HepG2 (cell line): ENCODE data around the gene TFF1.

Source experiments
- CBX1 ChIP-seq: IDR thresholded peaks from one replicate; pipeline ENCODE4 v1.6.1; 2016; ENCODE audit warnings: antibody characterized with exemption, low read depth
- HMGXB4 ChIP-seq, 2 experiments: sonication (generic) in 1 of 2; formaldehyde crosslinking in 1 of 2; IDR thresholded peaks; 2 replicates each; pipeline versions ENCODE4 v1.4.0 to v1.6.1; 2018 to 2020; ENCODE audit warnings: missing genetic modification reagents in 2 of 2, borderline replicate concordance in 1 of 2, low read depth in 1 of 2, mild to moderate bottlenecking in 1 of 2, missing biosample characterization in 1 of 2
- HNRNPLL ChIP-seq: fragments of 200-400 bp; formaldehyde crosslinking; IDR thresholded peaks from 2 replicates; pipeline ENCODE4 v1.6.1; 2017; ENCODE audit warnings: mild to moderate bottlenecking, low read depth, low read length; ENCODE audit not compliant: poor library complexity, severe bottlenecking
- KLF13 ChIP-seq: sonication (generic); formaldehyde crosslinking; IDR thresholded peaks from 2 replicates; pipeline ENCODE4 v1.4.0; 2020; ENCODE audit warnings: mild to moderate bottlenecking, missing genetic modification reagents
- RNF2 ChIP-seq: fragments of 450-650 bp; conservative IDR thresholded peaks from 2 replicates; pipeline ENCODE4 v1.6.1; 2016; ENCODE audit warnings: low read depth
- SAP130 ChIP-seq: IDR thresholded peaks from 2 replicates; pipeline ENCODE4 v1.6.1; 2016; ENCODE audit warnings: low read depth
- SRSF9 ChIP-seq: fragments of 200-400 bp; formaldehyde crosslinking; IDR thresholded peaks from 2 replicates; pipeline ENCODE4 v1.6.1; 2018; ENCODE audit warnings: borderline replicate concordance, mild to moderate bottlenecking, low read depth, low read length; ENCODE audit not compliant: insufficient read depth, poor library complexity, severe bottlenecking
- ZNF280B ChIP-seq: sonication (generic); formaldehyde crosslinking; IDR thresholded peaks from 2 replicates; pipeline ENCODE4 v1.5.0; 2020; ENCODE audit warnings: missing genetic modification reagents, mild to moderate bottlenecking, borderline replicate concordance
- ZNF530 ChIP-seq: sonication (generic); formaldehyde crosslinking; IDR thresholded peaks from 2 replicates; pipeline ENCODE4 v1.5.0; 2020; ENCODE audit warnings: low read depth, mild to moderate bottlenecking, missing genetic modification reagents
- ZNF891 ChIP-seq: sonication (generic); formaldehyde crosslinking; IDR thresholded peaks from 2 replicates; pipeline ENCODE4 v1.5.0; 2020; ENCODE audit warnings: mild to moderate bottlenecking, missing genetic modification reagents
- TF ChIP-seq, protein P1 (sequence below): sonication (generic); formaldehyde crosslinking; IDR thresholded peaks from 2 replicates; pipeline ENCODE4 v1.5.0; 2020; ENCODE audit warnings: mild to moderate bottlenecking, missing genetic modification reagents, moderate library complexity
- TF ChIP-seq, protein P2 (sequence below), 2 experiments: sonication (generic) in 1 of 2; formaldehyde crosslinking in 1 of 2; IDR thresholded peaks; 2 replicates each; pipeline versions ENCODE4 v1.4.0 to v1.6.1; 2016 to 2020; ENCODE audit warnings: borderline replicate concordance in 1 of 2, low read depth in 1 of 2, mild to moderate bottlenecking in 1 of 2, missing genetic modification reagents in 1 of 2
- TF ChIP-seq, protein P3 (sequence below): sonication (generic); formaldehyde crosslinking; conservative IDR thresholded peaks from 2 replicates; pipeline ENCODE4 v1.5.0; 2020; ENCODE audit warnings: missing genetic modification reagents
- TF ChIP-seq, protein P4 (sequence below): sonication (generic); formaldehyde crosslinking; IDR thresholded peaks from one replicate; pipeline ENCODE4 v1.5.1; 2020; ENCODE audit warnings: mild to moderate bottlenecking, missing genetic modification reagents; ENCODE audit errors: not compliant biosample characterization

DNA sequence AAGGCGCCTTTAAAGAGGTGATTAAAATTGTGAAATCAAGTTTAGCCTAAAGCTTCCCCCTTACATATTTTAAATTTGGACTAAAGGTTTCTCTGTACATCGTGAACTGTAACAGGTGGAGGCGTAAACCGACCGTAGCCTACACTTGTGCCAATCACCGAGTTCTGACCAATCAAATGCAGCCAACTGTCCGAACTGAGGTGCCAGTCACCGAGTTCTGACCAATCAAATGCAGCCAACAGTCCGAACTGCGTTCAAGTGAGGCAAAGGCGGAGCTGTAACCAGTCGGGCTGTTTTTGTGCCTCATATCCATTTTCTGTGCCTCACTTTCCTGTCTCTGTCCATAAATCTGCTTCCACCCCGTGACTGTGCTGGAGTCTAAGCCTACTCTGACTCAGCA lies 7.4 kb downstream of the TFF1 start:
- TF ChIP-seq, protein P1, sequence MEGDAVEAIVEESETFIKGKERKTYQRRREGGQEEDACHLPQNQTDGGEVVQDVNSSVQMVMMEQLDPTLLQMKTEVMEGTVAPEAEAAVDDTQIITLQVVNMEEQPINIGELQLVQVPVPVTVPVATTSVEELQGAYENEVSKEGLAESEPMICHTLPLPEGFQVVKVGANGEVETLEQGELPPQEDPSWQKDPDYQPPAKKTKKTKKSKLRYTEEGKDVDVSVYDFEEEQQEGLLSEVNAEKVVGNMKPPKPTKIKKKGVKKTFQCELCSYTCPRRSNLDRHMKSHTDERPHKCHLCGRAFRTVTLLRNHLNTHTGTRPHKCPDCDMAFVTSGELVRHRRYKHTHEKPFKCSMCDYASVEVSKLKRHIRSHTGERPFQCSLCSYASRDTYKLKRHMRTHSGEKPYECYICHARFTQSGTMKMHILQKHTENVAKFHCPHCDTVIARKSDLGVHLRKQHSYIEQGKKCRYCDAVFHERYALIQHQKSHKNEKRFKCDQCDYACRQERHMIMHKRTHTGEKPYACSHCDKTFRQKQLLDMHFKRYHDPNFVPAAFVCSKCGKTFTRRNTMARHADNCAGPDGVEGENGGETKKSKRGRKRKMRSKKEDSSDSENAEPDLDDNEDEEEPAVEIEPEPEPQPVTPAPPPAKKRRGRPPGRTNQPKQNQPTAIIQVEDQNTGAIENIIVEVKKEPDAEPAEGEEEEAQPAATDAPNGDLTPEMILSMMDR (CRISPR knock-in tag) = no peak
- TF ChIP-seq HMGXB4 (CRISPR knock-in tag; IDR thresholded peaks at IDR 0.05; ENCODE audit: borderline replicate concordance in 1 of 2, low read depth in 1 of 2) = no peak
- TF ChIP-seq ZNF891 (CRISPR knock-in tag) = no peak
- TF ChIP-seq, protein P2, sequence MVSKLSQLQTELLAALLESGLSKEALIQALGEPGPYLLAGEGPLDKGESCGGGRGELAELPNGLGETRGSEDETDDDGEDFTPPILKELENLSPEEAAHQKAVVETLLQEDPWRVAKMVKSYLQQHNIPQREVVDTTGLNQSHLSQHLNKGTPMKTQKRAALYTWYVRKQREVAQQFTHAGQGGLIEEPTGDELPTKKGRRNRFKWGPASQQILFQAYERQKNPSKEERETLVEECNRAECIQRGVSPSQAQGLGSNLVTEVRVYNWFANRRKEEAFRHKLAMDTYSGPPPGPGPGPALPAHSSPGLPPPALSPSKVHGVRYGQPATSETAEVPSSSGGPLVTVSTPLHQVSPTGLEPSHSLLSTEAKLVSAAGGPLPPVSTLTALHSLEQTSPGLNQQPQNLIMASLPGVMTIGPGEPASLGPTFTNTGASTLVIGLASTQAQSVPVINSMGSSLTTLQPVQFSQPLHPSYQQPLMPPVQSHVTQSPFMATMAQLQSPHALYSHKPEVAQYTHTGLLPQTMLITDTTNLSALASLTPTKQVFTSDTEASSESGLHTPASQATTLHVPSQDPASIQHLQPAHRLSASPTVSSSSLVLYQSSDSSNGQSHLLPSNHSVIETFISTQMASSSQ (IDR thresholded peaks at IDR 0.05; ENCODE audit: low read depth) = no peak
- TF ChIP-seq, protein P2 (CRISPR knock-in tag; IDR thresholded peaks at IDR 0.05; ENCODE audit: borderline replicate concordance) = no peak
- TF ChIP-seq ZNF530 (CRISPR knock-in tag) = no peak
- no peak for TF ChIP-seq SAP130 (CRISPR knock-in tag)
- no peak for TF ChIP-seq CBX1
- no peak for TF ChIP-seq SRSF9
- TF ChIP-seq, protein P3, sequence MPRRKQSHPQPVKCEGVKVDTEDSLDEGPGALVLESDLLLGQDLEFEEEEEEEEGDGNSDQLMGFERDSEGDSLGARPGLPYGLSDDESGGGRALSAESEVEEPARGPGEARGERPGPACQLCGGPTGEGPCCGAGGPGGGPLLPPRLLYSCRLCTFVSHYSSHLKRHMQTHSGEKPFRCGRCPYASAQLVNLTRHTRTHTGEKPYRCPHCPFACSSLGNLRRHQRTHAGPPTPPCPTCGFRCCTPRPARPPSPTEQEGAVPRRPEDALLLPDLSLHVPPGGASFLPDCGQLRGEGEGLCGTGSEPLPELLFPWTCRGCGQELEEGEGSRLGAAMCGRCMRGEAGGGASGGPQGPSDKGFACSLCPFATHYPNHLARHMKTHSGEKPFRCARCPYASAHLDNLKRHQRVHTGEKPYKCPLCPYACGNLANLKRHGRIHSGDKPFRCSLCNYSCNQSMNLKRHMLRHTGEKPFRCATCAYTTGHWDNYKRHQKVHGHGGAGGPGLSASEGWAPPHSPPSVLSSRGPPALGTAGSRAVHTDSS = no peak
- no peak for TF ChIP-seq HNRNPLL
- TF ChIP-seq ZNF280B (CRISPR knock-in tag) = no peak
- no peak for TF ChIP-seq RNF2
- TF ChIP-seq, protein P4, sequence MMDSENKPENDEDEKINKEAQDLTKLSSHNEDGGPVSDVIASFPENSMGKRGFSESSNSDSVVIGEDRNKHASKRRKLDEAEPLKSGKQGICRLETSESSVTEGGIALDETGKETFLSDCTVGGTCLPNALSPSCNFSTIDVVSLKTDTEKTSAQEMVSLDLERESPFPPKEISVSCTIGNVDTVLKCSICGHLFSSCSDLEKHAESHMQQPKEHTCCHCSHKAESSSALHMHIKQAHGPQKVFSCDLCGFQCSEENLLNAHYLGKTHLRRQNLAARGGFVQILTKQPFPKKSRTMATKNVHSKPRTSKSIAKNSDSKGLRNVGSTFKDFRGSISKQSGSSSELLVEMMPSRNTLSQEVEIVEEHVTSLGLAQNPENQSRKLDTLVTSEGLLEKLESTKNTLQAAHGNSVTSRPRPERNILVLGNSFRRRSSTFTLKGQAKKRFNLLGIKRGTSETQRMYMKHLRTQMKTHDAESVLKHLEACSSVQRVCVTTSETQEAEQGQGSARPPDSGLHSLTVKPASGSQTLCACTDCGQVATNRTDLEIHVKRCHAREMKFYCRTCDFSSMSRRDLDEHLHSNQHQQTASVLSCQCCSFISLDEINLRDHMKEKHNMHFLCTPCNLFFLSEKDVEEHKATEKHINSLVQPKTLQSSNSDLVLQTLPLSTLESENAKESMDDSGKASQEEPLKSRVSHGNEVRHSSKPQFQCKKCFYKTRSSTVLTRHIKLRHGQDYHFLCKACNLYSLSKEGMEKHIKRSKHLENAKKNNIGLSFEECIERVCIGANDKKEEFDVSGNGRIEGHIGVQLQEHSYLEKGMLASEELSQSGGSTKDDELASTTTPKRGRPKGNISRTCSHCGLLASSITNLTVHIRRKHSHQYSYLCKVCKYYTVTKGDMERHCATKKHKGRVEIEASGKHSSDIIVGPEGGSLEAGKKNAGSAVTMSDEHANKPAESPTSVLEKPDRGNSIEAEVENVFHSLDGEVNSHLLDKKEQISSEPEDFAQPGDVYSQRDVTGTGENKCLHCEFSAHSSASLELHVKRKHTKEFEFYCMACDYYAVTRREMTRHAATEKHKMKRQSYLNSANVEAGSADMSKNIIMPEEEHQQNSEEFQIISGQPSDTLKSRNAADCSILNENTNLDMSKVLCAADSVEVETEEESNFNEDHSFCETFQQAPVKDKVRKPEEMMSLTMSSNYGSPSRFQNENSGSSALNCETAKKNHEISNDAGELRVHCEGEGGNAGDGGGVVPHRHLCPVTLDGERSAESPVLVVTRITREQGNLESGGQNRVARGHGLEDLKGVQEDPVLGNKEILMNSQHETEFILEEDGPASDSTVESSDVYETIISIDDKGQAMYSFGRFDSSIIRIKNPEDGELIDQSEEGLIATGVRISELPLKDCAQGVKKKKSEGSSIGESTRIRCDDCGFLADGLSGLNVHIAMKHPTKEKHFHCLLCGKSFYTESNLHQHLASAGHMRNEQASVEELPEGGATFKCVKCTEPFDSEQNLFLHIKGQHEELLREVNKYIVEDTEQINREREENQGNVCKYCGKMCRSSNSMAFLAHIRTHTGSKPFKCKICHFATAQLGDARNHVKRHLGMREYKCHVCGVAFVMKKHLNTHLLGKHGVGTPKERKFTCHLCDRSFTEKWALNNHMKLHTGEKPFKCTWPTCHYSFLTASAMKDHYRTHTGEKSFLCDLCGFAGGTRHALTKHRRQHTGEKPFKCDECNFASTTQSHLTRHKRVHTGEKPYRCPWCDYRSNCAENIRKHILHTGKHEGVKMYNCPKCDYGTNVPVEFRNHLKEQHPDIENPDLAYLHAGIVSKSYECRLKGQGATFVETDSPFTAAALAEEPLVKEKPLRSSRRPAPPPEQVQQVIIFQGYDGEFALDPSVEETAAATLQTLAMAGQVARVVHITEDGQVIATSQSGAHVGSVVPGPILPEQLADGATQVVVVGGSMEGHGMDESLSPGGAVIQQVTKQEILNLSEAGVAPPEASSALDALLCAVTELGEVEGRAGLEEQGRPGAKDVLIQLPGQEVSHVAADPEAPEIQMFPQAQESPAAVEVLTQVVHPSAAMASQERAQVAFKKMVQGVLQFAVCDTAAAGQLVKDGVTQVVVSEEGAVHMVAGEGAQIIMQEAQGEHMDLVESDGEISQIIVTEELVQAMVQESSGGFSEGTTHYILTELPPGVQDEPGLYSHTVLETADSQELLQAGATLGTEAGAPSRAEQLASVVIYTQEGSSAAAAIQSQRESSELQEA (CRISPR knock-in tag) = no peak
- no peak for TF ChIP-seq KLF13 (CRISPR knock-in tag)
